OCI-LY1 (cell line): ENCODE results near the gene NSUN6.

Experiments used
- EZH2 ChIP-seq: fragments of 200-600 bp; sonication (generic), shearing (Covaris generic); IDR thresholded peaks from 2 replicates; pipeline ENCODE4 v1.8.0; 2017; ENCODE audit warnings: borderline replicate concordance, mixed run types, mild to moderate bottlenecking, antibody characterized with exemption, low read length, moderate library complexity, mixed read lengths
- TF ChIP-seq, protein P1 (sequence below): fragments of 200-600 bp; sonication (generic), shearing (Covaris generic); IDR thresholded peaks from 2 replicates; pipeline ENCODE4 v1.5.1; 2017; ENCODE audit warnings: mild to moderate bottlenecking, antibody characterized with exemption, low read length, moderate library complexity, mixed read lengths

DNA sequence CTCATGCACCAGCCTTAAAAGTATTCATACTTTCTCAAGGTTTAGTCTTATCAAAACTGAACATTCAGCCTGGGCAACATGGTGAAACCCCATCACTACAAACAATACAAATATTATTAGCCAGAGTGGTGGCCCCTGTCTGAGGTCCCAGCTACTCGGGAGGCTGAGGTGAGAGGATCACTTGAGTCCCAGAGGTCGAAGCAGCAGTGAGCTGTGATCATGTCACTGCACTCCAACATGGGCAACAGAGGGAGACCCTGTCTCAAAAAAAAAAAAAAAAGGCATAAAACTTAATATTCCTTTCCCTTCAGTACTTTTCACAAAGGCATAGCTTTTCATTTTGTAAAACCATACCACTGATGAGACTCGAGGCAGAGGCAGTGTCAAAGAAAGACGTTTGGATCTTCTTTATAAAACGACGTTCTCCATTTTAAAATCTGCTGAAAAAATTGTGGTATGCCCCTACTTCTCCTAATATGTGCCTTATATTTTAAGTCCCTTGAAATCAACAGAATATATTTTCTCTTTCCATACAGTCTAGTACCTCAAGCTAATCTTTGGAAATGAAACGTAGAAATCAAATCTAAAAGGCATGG, 1.9 kb downstream of the NSUN6 start:
- TF ChIP-seq, protein P1, sequence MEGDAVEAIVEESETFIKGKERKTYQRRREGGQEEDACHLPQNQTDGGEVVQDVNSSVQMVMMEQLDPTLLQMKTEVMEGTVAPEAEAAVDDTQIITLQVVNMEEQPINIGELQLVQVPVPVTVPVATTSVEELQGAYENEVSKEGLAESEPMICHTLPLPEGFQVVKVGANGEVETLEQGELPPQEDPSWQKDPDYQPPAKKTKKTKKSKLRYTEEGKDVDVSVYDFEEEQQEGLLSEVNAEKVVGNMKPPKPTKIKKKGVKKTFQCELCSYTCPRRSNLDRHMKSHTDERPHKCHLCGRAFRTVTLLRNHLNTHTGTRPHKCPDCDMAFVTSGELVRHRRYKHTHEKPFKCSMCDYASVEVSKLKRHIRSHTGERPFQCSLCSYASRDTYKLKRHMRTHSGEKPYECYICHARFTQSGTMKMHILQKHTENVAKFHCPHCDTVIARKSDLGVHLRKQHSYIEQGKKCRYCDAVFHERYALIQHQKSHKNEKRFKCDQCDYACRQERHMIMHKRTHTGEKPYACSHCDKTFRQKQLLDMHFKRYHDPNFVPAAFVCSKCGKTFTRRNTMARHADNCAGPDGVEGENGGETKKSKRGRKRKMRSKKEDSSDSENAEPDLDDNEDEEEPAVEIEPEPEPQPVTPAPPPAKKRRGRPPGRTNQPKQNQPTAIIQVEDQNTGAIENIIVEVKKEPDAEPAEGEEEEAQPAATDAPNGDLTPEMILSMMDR, result no peak
- no peak for TF ChIP-seq EZH2
